ENCODE measurements around the gene GYG2. TPM values are rescaled to one million over a fixed set of nuclear protein-coding genes. Genes with fewer than 3 reads are reported as not detected.
A peak's percentile ranks its signal among the peaks of the same experiment; 100 is the strongest.
"Not testable (repeated sequence)": the region's sequence is repeated elsewhere in the genome, so short reads cannot be mapped to it uniquely, and the experiment has no call there.

Gene GYG2
- total RNA-seq, 4 donors from 2014 or later: 0.89 to 6.6 (median 2.1) TPM

DNA sequence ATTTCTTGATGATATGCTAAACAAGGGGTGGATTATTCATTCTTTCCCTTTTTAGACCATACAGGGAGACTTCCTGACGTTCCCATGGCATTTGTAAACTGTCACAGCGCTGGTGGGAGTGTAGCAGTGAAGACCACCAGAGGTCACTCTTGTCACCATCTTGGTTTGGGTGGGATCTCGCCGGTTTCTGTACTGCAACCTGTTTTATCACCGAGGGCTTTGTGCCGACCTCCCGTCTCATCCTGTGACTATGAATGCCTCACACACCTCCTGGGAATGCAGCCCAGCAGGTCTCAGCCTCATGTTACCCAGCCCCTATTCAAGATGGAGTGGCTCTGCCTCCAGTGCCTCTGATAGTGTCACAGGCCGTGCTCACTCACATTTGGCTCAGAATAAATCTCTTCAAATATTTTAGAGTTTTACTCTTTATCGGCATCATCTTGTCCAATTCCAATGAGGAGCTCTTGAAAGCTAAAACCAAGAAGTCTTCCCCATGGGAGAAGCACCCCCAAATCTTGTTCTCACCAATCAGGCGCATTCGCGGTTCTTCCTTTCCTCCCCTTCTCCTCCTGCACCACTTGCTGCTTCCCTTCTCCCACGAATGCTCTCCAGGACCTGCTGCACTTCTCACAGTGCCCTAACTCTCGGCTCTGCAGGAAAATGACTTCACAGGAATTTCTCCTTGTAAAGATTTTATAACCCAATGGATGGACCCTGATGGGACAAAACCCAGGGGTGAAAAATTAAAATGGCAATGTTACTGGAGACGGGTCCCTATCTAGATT, 61.2 kb downstream of the GYG2 start:
- TF ChIP-seq, protein P1, sequence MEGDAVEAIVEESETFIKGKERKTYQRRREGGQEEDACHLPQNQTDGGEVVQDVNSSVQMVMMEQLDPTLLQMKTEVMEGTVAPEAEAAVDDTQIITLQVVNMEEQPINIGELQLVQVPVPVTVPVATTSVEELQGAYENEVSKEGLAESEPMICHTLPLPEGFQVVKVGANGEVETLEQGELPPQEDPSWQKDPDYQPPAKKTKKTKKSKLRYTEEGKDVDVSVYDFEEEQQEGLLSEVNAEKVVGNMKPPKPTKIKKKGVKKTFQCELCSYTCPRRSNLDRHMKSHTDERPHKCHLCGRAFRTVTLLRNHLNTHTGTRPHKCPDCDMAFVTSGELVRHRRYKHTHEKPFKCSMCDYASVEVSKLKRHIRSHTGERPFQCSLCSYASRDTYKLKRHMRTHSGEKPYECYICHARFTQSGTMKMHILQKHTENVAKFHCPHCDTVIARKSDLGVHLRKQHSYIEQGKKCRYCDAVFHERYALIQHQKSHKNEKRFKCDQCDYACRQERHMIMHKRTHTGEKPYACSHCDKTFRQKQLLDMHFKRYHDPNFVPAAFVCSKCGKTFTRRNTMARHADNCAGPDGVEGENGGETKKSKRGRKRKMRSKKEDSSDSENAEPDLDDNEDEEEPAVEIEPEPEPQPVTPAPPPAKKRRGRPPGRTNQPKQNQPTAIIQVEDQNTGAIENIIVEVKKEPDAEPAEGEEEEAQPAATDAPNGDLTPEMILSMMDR (IDR thresholded peaks at IDR 0.05): peak in 2 of 6 experiments; percentile 25 to 37
- H3K27me3 ChIP-seq; H3K4me1 ChIP-seq; H3K36me3 ChIP-seq; intact Hi-C loops (cut with DNase I); H3K9me3 ChIP-seq: not testable (repeated sequence)
- H3K4me3 ChIP-seq (replicated peaks in 1 of 3): peak overlapping the region in 2 of 3 donors; percentile 18 to 20
- WGBS, 2 donors: 21 to 22% methylated on average over 12 to 15 of the region's 15 CpGs
- peak; percentile 10 to 18 for DNase-seq
- H3K27ac ChIP-seq: peak overlapping the region in 1 of 3 donors; percentile 31

DNA sequence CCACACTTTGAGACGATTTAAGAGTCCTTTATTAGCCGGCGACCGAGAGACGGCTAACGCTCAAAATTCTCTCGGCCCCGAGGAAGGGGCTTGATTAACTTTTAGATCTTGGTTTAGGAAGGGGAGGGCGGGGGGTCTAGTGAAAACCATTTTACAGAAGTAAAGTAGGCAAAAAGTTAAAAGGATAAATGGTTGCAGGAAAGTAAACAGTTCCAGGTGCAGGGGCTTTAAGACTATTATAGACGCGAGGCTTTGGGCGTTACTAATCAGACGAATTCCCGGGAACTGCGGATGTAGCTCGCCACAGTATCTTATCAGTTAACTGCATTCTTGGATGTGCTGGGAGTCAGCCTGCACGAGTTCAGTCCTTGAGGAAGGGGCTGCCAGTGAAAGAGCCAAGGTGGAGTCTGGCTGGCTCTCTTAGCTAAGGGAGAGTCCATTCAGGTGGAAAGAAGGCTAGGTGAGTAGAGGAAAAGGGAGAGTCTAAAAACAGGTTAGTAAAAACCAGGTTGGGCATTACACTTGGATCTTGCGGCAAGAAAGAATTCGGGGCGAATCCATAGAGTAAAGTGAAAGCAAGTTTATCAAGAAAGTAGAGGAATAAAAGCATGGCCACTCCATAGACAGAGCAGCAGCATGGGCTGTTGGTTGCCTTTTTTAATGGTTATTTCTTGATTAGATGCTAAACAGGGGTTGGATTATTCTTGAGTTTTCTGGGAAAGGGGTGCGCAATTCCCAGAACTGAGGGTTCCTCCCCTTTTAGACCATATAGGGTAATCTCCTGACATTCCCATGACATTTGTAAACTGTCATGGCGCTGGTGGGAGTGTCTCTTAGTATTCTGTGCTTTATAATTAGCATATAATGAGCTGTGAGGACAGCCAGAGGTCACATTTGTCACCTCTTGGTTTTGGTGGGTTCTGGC, 62.1 kb downstream of the GYG2 start:
- H3K36me3 ChIP-seq; H3K4me1 ChIP-seq; DNase-seq; H3K27ac ChIP-seq; H3K27me3 ChIP-seq; H3K4me3 ChIP-seq (replicated peaks in 1 of 3); H3K9me3 ChIP-seq; intact Hi-C loops (cut with DNase I): not testable (repeated sequence)
- whole genome bisulfite sequencing, 2 donors: 37 to 50% methylated on average over 20 of the region's 22 CpGs

DNA sequence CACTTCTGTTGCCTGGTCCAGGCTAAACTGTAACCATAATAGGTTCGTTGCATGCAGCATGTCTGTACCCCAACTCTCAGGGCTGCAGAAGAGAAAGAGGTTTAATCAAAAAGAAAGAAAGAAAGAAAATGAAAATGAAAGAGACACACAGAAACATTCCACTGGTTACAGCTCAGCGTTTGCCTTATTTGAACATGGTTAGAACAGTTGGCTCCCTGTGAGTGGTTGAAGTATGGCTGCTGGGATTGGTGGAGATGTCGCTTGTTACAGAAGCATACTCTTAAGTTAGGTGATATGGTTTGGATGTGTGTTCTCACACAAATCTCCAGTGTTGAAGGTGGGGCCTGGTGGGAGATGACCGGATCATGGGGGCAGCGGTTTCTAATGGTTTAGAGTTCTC, 64.1 kb downstream of the GYG2 start:
- intact Hi-C loops (cut with DNase I): no loop called here
- H3K27me3 ChIP-seq: no peaks in the 10 kb centered on the region
- H3K36me3 ChIP-seq: no peaks in the 10 kb centered on the region
- WGBS, 2 donors: 92 to 94% methylated on average over 4 to 5 of the region's 5 CpGs
- H3K27ac ChIP-seq: no peak overlapping the region
- H3K4me3 ChIP-seq (replicated peaks in 1 of 3): no peak overlapping the region
- peaks cover 2 to 11% of the 10 kb centered on the region in 2 donors for H3K4me1 ChIP-seq
- TF ChIP-seq POLR2A (IDR thresholded peaks at IDR 0.05): no peak
- TF ChIP-seq, protein P1 (IDR thresholded peaks at IDR 0.05): no peak
- no peak for DNase-seq
- H3K9me3 ChIP-seq: no peaks in the 10 kb centered on the region

DNA sequence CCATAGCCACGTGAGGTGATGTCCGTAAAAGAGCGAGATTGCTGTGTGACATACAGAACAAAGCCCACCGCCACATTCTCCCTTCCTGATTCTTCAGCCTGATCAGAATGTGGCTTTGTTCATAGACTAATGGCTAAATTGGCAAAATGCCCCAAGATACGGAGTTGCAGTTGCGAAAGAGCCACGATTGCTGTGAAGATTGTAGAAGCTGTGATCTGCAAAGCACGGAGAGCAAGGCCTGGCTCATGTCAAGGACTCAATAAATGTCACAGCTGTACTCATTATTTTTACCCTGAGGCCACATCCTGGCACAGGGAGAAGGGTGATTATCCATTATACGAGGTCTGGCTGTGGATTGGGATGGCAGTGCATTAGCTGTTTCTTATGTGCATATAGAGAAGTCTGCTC, 66.2 kb downstream of the GYG2 start:
- peak; percentile 14 to 21 for DNase-seq
- WGBS, 2 donors: 54 to 64% methylated on average over 7 to 8 of the region's 9 CpGs
- intact Hi-C loops (cut with DNase I): no loop called here

DNA sequence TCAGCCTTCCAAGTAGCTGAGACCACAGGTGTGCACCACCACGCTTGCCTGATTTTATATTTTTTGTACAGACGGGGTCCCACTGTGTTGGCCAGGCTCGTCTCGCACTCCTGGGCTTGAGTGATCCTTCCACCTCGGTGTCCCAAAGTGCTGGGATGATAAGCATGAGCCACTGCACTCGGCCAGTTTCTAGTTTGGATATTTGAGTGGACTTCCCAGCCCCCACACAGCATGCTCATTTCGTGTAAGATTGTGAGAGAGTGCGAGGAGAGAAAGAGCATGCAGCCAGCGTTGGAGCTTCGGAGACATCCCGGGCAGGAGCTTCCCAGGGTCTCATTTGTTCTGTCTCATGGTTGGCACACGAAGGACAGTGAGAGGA, 68.6 kb downstream of the GYG2 start:
- Histone ChIP-seq H3K27me3 (no peaks in the 10 kb centered on the region), H3K4me1 (peaks cover 4 to 7% of the 10 kb centered on the region in 2 donors), H3K36me3 (no peaks in the 10 kb centered on the region), H3K4me3 (replicated peaks in 1 of 3) (no peak overlapping the region), H3K9me3 (no peaks in the 10 kb centered on the region), H3K27ac (no peak overlapping the region)
- intact Hi-C loops (cut with DNase I): no loop called here
- TF ChIP-seq, protein P1 (IDR thresholded peaks at IDR 0.05): no peak
- TF ChIP-seq POLR2A (IDR thresholded peaks at IDR 0.05): no peak
- DNase-seq: peak; percentile 14 to 21
- 57 to 79% methylated on average over 5 of the region's 12 CpGs for WGBS, 2 donors

More for the DNA sequence above, 66.2 kb downstream of the GYG2 start:
- TF ChIP-seq, protein P1 (IDR thresholded peaks at IDR 0.05): no peak
- no peak for TF ChIP-seq POLR2A (IDR thresholded peaks at IDR 0.05)
- no peaks in the 10 kb centered on the region for H3K9me3 ChIP-seq
- no peak overlapping the region for H3K4me3 ChIP-seq (replicated peaks in 1 of 3)
- no peaks in the 10 kb centered on the region for H3K36me3 ChIP-seq
- no peak overlapping the region for H3K27ac ChIP-seq
- no peaks in the 10 kb centered on the region for H3K27me3 ChIP-seq
- peaks cover 4 to 7% of the 10 kb centered on the region in 2 donors for H3K4me1 ChIP-seq

DNA sequence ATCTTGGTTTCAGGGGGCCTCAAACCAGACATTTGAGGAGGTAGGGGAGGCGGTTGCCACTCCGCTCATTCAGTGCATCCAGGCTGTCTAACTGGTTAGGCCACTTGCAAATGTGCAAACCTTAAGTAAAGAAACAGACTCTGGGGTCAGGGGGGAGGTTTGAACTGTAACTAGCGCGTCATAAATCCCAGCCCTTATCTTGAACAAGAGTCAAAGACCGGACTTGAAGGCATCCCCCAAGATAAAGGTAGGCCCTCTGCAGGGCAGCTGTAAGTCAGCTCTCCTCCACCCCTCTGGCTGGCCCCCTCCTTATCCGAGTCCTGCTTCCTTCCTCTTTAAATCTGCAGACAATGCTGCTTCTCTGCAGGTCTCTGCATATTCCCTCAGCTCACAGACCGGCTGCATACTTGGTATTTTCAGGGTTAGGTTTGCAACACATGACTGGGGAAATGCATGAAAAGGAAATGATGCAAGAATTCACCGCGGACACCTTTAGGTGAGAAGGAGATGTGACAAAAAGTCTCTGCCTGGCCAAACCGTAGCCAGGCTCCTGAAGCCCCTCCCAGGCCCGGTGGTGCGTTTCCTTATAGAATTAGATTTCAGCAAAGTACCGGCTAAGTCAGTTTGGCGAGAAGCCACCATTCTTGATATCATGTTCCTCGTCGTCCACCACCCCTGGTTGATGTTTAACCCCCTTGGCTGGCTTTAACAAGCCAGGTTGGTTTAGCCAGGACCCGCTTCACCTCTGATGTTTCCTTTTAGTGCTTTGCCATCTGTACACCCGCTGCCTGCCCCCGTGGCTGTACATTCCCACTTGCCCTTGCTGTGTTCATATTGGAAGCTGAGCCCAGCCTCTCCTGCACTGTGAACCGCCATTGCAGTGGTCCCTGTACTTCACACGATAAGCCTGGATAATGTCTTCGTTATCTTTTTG, 69.2 kb downstream of the GYG2 start:
- DNase-seq: peak; percentile 42 to 45
- H3K4me3 ChIP-seq (replicated peaks in 1 of 3): not testable (repeated sequence)
- WGBS, 2 donors: 10 to 16% methylated on average over 5 to 20 of the region's 22 CpGs

More for the DNA sequence above, 69.2 kb downstream of the GYG2 start:
- intact Hi-C loops (cut with DNase I); H3K9me3 ChIP-seq; H3K27ac ChIP-seq; H3K36me3 ChIP-seq; H3K4me1 ChIP-seq; H3K27me3 ChIP-seq: not testable (repeated sequence)

Data from thyroid gland (tissue), 4 donors.